Testis (tissue), 2 donors: Measurements from ENCODE around the gene EHMT2.

Experiments
- POLR2A ChIP-seq: fragments of 450-650 bp; IDR thresholded peaks from one replicate; pipeline ENCODE4 v1.6.1; 2017; ENCODE audit warnings: antibody characterized with exemption, mild to moderate bottlenecking, moderate library complexity
- TF ChIP-seq, protein P1 (sequence below), 3 experiments: fragments of 450-650 bp in 2 of 3; fragments of 200-600 bp in 1 of 3; sonication (generic) in 1 of 3; IDR thresholded peaks; one replicate each; pipeline ENCODE4 v1.5.1; 2016 to 2019; ENCODE audit warnings: antibody characterized with exemption in 3 of 3, mild to moderate bottlenecking in 2 of 3, moderate library complexity in 1 of 3

DNA sequence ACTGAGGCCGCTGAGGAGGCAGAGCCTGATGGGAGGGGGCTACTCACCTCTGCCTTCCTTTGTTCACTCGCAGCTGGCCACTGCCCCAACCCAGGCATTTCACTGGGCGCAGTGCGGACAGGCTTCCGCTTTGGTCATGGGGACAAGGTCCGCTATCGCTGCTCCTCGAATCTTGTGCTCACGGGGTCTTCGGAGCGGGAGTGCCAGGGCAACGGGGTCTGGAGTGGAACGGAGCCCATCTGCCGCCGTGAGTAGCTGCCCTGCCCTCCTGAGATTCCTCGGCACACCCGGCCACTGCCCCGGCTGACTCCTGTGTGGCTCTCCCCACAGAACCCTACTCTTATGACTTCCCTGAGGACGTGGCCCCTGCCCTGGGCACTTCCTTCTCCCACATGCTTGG is 36.0 kb upstream of the EHMT2 start:
- no peak for TF ChIP-seq POLR2A
- TF ChIP-seq, protein P1, sequence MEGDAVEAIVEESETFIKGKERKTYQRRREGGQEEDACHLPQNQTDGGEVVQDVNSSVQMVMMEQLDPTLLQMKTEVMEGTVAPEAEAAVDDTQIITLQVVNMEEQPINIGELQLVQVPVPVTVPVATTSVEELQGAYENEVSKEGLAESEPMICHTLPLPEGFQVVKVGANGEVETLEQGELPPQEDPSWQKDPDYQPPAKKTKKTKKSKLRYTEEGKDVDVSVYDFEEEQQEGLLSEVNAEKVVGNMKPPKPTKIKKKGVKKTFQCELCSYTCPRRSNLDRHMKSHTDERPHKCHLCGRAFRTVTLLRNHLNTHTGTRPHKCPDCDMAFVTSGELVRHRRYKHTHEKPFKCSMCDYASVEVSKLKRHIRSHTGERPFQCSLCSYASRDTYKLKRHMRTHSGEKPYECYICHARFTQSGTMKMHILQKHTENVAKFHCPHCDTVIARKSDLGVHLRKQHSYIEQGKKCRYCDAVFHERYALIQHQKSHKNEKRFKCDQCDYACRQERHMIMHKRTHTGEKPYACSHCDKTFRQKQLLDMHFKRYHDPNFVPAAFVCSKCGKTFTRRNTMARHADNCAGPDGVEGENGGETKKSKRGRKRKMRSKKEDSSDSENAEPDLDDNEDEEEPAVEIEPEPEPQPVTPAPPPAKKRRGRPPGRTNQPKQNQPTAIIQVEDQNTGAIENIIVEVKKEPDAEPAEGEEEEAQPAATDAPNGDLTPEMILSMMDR (IDR thresholded peaks at IDR 0.05), result no peak
